GM18951 (cell line): ENCODE results near the gene ADGRF3.
"Not testable (repeated sequence)": the region's sequence is repeated elsewhere in the genome, so short reads cannot be mapped to it uniquely, and the experiment has no call there.

Experiments
- POLR2A ChIP-seq: IDR thresholded peaks from 4 replicates; pipeline ENCODE4 v1.6.1; 2011; ENCODE audit warnings: mild to moderate bottlenecking; ENCODE audit not compliant: insufficient read length, insufficient read depth; ENCODE audit errors: extremely low read depth
- in situ Hi-C: fragments of 300-500 bp; cut with MboI; formaldehyde crosslinking; loops from one replicate; pipeline ENCODE4 v1.12.0; 2022; ENCODE audit warnings: low sequenced_read_pairs, mixed read lengths, inconsistent platforms; ENCODE audit not compliant: unreplicated experiment

The ADGRF3 gene

DNA sequence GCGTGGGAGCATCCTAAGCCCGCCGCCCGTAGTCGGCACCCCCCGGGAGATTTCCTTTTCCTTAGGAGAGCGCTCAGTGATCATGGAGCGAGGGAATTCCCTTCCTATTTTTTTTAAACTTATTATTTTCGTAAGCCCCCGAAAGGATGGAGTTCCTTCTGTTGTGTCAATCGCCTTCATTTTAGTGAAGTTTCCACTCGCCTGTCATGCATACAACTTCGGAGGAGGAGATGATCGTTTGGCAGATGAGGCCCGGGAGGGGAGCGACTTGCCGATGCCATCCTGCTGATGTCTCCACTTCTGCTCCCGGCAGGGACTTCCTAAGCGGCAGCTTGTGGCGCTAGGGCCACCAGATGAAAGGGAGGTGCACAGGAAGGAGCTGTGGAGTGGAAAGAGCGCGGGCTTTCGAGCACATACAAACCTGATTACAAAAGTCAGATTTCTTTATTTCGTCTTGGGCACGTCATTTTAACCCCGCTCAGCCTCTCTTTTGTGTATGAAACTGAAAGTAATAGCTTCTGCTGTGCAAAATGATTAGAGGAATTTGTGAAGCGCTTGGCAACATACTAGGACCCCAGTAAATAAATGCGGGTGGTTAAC lies at the start of gene ADGRF3:
ADGRF3 (minus strand) TSS at position 336 of the 600 bp plus-strand sequence. CDS start 555 bp downstream, outside the sequence.
- in situ Hi-C loops: no loop called here
- TF ChIP-seq POLR2A: peak; percentile 8

GRCh38 chr2:26395394-26395793 lies 48.8 kb upstream of the ADGRF3 start:
- TF ChIP-seq POLR2A: no peak
- in situ Hi-C loops: no loop called here

DNA sequence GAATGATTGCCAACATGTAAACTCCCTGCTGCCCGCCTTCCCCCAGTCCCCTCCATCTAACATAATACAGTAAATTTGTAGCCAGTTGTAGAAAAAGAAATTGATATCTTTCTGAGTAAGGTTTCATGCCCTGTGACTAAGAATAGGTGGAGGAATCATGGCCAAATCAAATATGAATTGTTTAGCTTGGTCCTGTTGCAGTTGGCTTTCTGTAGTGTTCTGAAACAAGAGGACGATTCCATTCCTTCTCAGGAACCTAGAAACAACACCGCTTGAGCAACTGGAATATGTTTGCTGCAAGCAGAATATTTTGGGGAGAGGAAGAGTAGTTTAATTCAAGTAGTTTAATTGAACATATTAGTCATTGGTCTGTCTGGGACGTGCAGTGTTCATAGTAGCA lies 48.1 kb upstream of the ADGRF3 start:
- in situ Hi-C loops: no loop called here
- no peak for TF ChIP-seq POLR2A

GRCh38 chr2:26387189-26387588 lies 40.6 kb upstream of the ADGRF3 start:
- in situ Hi-C loops: no loop called here

GRCh38 chr2:26384597-26384996 lies 38.0 kb upstream of the ADGRF3 start:
- no peak for TF ChIP-seq POLR2A
- in situ Hi-C loops: no loop called here

More at GRCh38 chr2:26387189-26387588, 40.6 kb upstream of the ADGRF3 start:
- TF ChIP-seq POLR2A: no peak

DNA sequence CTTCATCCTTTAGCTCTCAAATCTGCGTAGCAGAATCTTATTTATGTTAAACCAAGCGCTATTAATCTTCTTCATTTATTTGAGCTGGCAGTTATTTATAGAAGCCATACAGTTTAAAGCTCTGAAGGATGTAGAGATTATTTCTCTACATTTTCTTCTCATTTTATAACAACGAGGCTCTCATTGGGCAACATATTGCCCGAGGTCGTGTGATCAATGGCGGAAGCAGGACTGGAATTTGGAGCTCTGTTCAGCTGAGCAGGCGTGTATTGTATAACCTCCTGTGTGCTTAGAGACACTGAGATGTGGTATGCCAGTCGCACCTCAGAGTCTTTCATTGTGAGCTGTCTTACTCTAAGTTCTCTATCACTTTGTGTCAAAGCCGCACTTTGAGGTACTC lies 37.6 kb upstream of the ADGRF3 start:
- TF ChIP-seq POLR2A: no peak
- in situ Hi-C loops: no loop called here

- TF ChIP-seq POLR2A: no peak
- in situ Hi-C loops: no loop called here
These were observed 36.0 kb upstream of the ADGRF3 start for GRCh38 chr2:26382564-26382963.

DNA sequence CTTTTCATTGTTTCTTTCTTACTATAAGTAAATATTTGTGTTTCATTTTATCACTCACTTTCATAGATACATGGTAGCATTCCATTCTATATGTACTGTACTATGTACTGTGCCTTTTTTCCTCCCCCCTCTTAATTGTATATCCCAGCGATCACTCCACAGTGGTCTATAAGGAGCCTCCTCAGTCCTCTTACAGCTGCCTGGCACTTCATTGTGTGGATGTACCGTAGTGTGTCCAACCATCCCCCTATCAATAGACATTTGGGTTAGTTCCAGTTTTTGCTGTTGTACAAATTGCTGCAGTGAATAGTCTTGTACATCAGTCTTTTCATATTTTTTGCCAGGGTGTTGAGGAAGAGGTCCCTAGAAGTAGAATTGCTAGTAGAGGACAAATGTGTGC lies 33.7 kb upstream of the ADGRF3 start:
- TF ChIP-seq POLR2A: no peak
- in situ Hi-C loops: no loop called here

DNA sequence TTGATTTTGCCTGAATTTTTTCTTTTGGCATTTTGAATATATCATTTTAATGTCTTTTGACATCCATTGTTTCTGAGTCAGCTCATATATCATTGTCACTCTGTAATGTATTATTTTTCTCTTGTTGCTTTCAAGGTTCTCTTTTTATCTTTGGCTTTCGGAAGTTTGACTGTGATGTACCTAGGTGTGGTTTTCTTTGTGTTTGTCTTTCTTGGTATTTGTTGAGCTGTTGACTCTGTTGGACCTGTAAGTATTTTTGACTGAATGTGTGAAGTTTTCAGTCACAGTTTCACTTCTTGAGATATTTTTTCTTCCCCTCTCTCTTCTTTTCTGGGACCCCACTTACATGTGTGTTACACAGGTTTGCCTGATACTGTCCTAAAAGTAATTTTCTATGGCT lies 30.2 kb upstream of the ADGRF3 start:
- TF ChIP-seq POLR2A: no peak
- in situ Hi-C loops: no loop called here

DNA sequence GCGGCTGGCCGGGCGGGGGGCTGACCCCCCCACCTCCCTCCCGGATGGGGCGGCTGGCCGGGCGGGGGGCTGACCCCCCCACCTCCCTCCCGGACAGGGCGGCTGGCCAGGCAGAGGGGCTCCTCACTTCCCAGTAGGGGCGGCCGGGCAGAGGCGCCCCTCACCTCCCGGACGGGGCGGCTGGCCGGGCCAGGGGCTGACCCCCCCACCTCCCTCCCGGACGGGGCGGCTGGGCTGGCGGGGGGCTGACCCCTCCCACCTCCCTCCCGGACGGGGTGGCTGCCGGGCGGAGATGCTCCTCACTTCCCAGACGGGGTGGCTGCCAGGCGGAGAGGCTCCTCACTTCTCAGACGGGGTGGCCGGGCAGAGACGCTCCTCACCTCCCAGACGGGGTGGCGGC lies 24.3 kb upstream of the ADGRF3 start:
- in situ Hi-C loops: not testable (repeated sequence)

DNA sequence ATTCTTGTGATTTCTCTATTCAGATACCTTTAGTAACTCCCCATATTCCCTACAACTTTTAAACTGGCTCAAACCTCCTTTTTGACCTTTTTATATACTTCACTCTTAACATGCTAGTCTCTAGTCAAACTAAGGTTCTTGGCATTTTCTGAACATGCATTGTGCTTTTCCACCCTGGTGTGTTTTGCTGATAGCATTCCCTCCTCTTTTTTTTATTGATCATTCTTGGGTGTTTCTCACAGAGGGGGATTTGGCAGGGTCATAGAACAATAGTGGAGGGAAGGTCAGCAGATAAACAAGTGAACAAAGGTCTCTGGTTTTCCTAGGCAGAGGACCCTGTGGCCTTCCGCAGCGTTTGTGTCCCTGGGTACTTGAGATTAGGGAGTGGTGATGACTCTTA lies 23.1 kb upstream of the ADGRF3 start:
- in situ Hi-C loops: not testable (repeated sequence)

DNA sequence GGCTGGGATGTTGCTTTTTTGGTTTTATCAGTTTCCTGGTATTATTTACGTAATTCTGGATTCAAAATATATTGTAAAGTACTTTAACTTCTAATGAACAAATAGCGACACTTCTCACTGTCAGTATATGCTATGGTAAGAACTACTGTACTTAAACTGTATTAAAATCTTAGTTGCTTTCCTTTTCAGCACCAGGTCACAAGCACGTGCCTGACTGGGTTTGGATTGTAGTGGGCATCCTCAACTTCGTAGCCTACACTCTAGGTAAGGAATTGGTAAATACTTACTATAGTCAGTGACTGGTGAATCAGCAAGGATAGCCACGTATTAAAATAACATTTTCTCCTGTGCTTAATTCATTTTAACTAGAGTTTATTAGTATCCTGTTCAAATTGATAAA lies 20.4 kb upstream of the ADGRF3 start:
- in situ Hi-C loops: no loop called here
- TF ChIP-seq POLR2A: no peak

- in situ Hi-C loops: no loop called here
- TF ChIP-seq POLR2A: no peak
These were observed 18.1 kb upstream of the ADGRF3 start for GRCh38 chr2:26364669-26365068.

- in situ Hi-C loops: no loop called here
- TF ChIP-seq POLR2A: no peak
These were observed 17.4 kb upstream of the ADGRF3 start for GRCh38 chr2:26363958-26364357.

GRCh38 chr2:26363323-26363722 lies 16.7 kb upstream of the ADGRF3 start:
- in situ Hi-C loops: no loop called here

GRCh38 chr2:26359886-26360473 lies 13.4 kb upstream of the ADGRF3 start:
- TF ChIP-seq POLR2A: no peak
- in situ Hi-C loops: no loop called here

More at GRCh38 chr2:26363323-26363722, 16.7 kb upstream of the ADGRF3 start:
- TF ChIP-seq POLR2A: no peak
